ENCODE results near the gene ZNF487.
A peak's percentile ranks its signal among the peaks of the same experiment; 100 is the strongest.

Gene ZNF487

DNA sequence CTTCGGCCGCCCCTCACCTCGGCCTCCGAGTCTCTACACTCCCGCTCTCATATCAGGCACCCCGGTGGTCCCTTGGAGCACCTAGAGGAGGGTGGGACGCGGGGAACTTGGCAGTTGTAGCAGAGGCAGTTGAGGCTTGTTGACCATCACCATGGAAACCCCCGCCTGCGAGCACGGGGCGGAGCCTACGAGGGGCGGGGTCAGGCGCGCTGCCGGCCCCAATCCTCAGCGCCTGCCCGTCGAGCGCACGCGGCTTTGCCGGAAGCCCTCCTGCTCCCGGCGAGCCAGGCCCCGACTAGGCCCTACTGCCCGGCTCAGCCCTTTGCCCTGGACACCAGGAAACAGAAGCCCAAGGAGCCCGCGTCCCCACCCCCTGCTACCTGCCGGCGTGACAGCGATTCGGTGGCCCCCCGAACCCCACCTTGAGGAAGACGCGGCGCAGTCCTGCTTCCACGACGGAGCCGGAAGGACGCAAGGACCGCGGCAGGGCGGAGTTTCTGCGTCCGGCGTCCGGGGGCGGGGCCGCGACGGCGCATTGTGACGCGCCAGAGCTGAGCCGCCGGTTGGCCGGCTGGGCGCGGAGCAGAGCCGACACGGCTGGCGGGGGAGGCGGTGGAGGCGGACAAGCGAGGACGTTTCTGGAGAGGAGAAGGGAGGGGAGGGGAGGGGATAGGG is 28.1 kb upstream of the ZNF487 start, which contains the start of gene HNRNPF (continued):
- TF ChIP-seq ZNF473 (tag by site-specific recombination; IDR thresholded peaks at IDR 0.05) (no peak), ZNF501 (tag by site-specific recombination; IDR thresholded peaks at IDR 0.05) (peak; percentile 85), YY2 (tag by site-specific recombination; IDR thresholded peaks at IDR 0.05) (no peak), PRDM10 (tag by site-specific recombination; IDR thresholded peaks at IDR 0.05) (peak; percentile 30; the same call in 1 of the 2 replicates), ZNF560 (tag by site-specific recombination; IDR thresholded peaks at IDR 0.05; ENCODE audit: borderline replicate concordance) (no peak), EGR2 (tag by site-specific recombination; IDR thresholded peaks at IDR 0.05; ENCODE audit: low read depth) (peak; percentile 76), ZNF132 (tag by site-specific recombination; IDR thresholded peaks at IDR 0.05; ENCODE audit: borderline replicate concordance) (no peak), ZNF146 (tag by site-specific recombination; IDR thresholded peaks at IDR 0.05) (0 out of 2 replicates have a peak, but pooled peaks have one; percentile 23), GLIS2 (tag by site-specific recombination; IDR thresholded peaks at IDR 0.05) (0 out of 2 replicates have a peak, but pooled peaks have one; percentile 4), ZNF555 (tag by site-specific recombination; conservative IDR thresholded peaks at IDR 0.05) (no peak), ZNF514 (tag by site-specific recombination; IDR thresholded peaks at IDR 0.05) (no peak), ZNF660 (tag by site-specific recombination; IDR thresholded peaks at IDR 0.05) (peak; percentile 88; the same call in 1 of the 2 replicates), INSM2 (tag by site-specific recombination; IDR thresholded peaks at IDR 0.05) (no peak), ZNF623 (tag by site-specific recombination; IDR thresholded peaks at IDR 0.05) (no peak), SETDB1 (IDR thresholded peaks at IDR 0.05; ENCODE audit: insufficient read length, low read length) (no peak), ZFHX2 (tag by site-specific recombination; conservative IDR thresholded peaks at IDR 0.05) (peak; percentile 75), ZNF114 (tag by site-specific recombination; IDR thresholded peaks at IDR 0.05) (no peak), ZNF16 (tag by site-specific recombination; IDR thresholded peaks at IDR 0.05; ENCODE audit: low read depth) (no peak), ZBTB1 (tag by site-specific recombination; IDR thresholded peaks at IDR 0.05) (no peak), ZSCAN23 (tag by site-specific recombination; IDR thresholded peaks at IDR 0.05) (no peak), ZNF24 (tag by site-specific recombination; IDR thresholded peaks at IDR 0.05) (peak; percentile 55; the same call in 1 of the 2 replicates), ZIC2 (tag by site-specific recombination; IDR thresholded peaks at IDR 0.05) (no peak), ZNF692 (tag by site-specific recombination; IDR thresholded peaks at IDR 0.05) (peak; percentile 74), TCF7L2 (IDR thresholded peaks at IDR 0.05; ENCODE audit: borderline replicate concordance, low read depth, low read length) (no peak), ZNF624 (tag by site-specific recombination; IDR thresholded peaks at IDR 0.05) (no peak)
- TF ChIP-seq, protein P1, sequence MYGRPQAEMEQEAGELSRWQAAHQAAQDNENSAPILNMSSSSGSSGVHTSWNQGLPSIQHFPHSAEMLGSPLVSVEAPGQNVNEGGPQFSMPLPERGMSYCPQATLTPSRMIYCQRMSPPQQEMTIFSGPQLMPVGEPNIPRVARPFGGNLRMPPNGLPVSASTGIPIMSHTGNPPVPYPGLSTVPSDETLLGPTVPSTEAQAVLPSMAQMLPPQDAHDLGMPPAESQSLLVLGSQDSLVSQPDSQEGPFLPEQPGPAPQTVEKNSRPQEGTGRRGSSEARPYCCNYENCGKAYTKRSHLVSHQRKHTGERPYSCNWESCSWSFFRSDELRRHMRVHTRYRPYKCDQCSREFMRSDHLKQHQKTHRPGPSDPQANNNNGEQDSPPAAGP (tag by site-specific recombination; IDR thresholded peaks at IDR 0.05): peak; percentile 68; the same call in 1 of the 2 replicates
- TF ChIP-seq, protein P2, sequence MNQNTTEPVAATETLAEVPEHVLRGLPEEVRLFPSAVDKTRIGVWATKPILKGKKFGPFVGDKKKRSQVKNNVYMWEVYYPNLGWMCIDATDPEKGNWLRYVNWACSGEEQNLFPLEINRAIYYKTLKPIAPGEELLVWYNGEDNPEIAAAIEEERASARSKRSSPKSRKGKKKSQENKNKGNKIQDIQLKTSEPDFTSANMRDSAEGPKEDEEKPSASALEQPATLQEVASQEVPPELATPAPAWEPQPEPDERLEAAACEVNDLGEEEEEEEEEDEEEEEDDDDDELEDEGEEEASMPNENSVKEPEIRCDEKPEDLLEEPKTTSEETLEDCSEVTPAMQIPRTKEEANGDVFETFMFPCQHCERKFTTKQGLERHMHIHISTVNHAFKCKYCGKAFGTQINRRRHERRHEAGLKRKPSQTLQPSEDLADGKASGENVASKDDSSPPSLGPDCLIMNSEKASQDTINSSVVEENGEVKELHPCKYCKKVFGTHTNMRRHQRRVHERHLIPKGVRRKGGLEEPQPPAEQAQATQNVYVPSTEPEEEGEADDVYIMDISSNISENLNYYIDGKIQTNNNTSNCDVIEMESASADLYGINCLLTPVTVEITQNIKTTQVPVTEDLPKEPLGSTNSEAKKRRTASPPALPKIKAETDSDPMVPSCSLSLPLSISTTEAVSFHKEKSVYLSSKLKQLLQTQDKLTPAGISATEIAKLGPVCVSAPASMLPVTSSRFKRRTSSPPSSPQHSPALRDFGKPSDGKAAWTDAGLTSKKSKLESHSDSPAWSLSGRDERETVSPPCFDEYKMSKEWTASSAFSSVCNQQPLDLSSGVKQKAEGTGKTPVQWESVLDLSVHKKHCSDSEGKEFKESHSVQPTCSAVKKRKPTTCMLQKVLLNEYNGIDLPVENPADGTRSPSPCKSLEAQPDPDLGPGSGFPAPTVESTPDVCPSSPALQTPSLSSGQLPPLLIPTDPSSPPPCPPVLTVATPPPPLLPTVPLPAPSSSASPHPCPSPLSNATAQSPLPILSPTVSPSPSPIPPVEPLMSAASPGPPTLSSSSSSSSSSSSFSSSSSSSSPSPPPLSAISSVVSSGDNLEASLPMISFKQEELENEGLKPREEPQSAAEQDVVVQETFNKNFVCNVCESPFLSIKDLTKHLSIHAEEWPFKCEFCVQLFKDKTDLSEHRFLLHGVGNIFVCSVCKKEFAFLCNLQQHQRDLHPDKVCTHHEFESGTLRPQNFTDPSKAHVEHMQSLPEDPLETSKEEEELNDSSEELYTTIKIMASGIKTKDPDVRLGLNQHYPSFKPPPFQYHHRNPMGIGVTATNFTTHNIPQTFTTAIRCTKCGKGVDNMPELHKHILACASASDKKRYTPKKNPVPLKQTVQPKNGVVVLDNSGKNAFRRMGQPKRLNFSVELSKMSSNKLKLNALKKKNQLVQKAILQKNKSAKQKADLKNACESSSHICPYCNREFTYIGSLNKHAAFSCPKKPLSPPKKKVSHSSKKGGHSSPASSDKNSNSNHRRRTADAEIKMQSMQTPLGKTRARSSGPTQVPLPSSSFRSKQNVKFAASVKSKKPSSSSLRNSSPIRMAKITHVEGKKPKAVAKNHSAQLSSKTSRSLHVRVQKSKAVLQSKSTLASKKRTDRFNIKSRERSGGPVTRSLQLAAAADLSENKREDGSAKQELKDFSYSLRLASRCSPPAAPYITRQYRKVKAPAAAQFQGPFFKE (tag by site-specific recombination; IDR thresholded peaks at IDR 0.05; ENCODE audit: borderline replicate concordance): no peak

All from HEK293 (cell line).